ENCODE data around the gene FBXO7. TPM values are rescaled to one million over a fixed set of nuclear protein-coding genes. Genes with fewer than 3 reads are reported as not detected.

FBXO7 gene
- total RNA-seq, 1 experiment from 2014 or later = 47.8 TPM

DNA sequence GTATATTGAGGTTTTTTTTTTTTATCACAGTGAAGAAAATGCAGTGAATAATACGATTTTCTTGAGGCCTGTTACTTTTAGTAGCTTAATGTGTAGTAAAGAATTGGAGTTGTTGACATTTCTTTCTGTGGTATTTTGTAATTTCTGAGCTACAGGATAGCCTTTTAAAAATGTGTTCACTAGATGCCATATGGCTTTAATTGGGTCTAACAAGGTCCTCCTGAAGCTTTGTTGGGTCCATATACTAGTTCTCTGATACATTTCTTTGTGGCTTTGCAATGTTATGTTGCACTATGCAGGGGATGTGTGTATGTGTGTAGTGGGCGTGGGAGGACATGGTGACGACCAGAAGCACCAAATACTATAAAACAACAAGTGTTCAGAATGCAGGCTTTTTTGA lies 25.1 kb downstream of the FBXO7 start:
- Histone ChIP-seq H3K79me2 (ENCODE audit: insufficient read depth, low read length) (no peaks in the 10 kb centered on the region), H3K4me1 (ENCODE audit: insufficient read depth, low read length) (no peaks in the 10 kb centered on the region), H3K27me3 (ENCODE audit: insufficient read depth, low read length) (no peaks in the 10 kb centered on the region), H4K91ac (ENCODE audit: insufficient read length, low read depth, low read length) (no peak overlapping the region), H3K56ac (ENCODE audit: insufficient read length, low read depth, low read length) (no peak overlapping the region), H2BK120ac (ENCODE audit: low read depth, low read length, poor library complexity, severe bottlenecking) (no peak overlapping the region), H3K9me3 (ENCODE audit: control insufficient read depth, low read depth, low read length) (no peaks in the 10 kb centered on the region), H2BK20ac (ENCODE audit: low read depth, low read length, poor library complexity, severe bottlenecking) (no peak overlapping the region), H4K5ac (ENCODE audit: insufficient read length, low read depth, low read length) (no peak overlapping the region), H4K20me1 (ENCODE audit: control insufficient read depth, insufficient read depth, insufficient read length) (no peaks in the 10 kb centered on the region), H2BK15ac (ENCODE audit: low read depth, low read length) (no peak overlapping the region), H3K23me2 (ENCODE audit: insufficient read length, low read depth, low read length, poor library complexity, severe bottlenecking) (no peaks in the 10 kb centered on the region), H2AK5ac (ENCODE audit: insufficient read length, low read length) (no peak overlapping the region), H3K27ac (ENCODE audit: insufficient read length, low read depth, low read length) (no peak overlapping the region), H3K23ac (ENCODE audit: insufficient read length, low read depth, low read length) (no peak overlapping the region), H3K4ac (ENCODE audit: low read depth, low read length) (no peak overlapping the region), H2AFZ (ENCODE audit: low read length) (no peak overlapping the region), H2BK12ac (ENCODE audit: insufficient read length, low read depth, low read length) (no peak overlapping the region), H3K18ac (ENCODE audit: insufficient read length, low read depth, low read length) (no peak overlapping the region), H3T11ph (ENCODE audit: low read length) (no peak overlapping the region), H3K79me1 (ENCODE audit: insufficient read depth, low read depth, low read length, poor library complexity, severe bottlenecking) (no peaks in the 10 kb centered on the region), H3K14ac (ENCODE audit: insufficient read depth, low read length) (no peak overlapping the region), H2BK5ac (ENCODE audit: insufficient read length, low read length) (no peak overlapping the region), H3K4me2 (ENCODE audit: insufficient read depth, insufficient read length, low read length) (no peak overlapping the region), H4K8ac (replicated peaks; ENCODE audit: insufficient read length, low read depth, low read length) (no peak overlapping the region), H3K9ac (ENCODE audit: extremely low read depth, insufficient read length, low read length) (no peak overlapping the region)
- no CpG with 5 or more reads among the region's 3 CpGs for WGBS (ENCODE audit: extremely low coverage, insufficient read length, low lambda C conversion rate)
- no peak overlapping the region for H3K4me3 Mint-ChIP-seq
- H3K36me3 Mint-ChIP-seq (ENCODE audit: insufficient read depth in 1 of 3, low read depth in 3 of 3) = peaks cover 17 to 37% (median 28%) of the 10 kb centered on the region in 3 experiments; a peak in 6 of 7 replicates
- TF ChIP-seq, protein P1, sequence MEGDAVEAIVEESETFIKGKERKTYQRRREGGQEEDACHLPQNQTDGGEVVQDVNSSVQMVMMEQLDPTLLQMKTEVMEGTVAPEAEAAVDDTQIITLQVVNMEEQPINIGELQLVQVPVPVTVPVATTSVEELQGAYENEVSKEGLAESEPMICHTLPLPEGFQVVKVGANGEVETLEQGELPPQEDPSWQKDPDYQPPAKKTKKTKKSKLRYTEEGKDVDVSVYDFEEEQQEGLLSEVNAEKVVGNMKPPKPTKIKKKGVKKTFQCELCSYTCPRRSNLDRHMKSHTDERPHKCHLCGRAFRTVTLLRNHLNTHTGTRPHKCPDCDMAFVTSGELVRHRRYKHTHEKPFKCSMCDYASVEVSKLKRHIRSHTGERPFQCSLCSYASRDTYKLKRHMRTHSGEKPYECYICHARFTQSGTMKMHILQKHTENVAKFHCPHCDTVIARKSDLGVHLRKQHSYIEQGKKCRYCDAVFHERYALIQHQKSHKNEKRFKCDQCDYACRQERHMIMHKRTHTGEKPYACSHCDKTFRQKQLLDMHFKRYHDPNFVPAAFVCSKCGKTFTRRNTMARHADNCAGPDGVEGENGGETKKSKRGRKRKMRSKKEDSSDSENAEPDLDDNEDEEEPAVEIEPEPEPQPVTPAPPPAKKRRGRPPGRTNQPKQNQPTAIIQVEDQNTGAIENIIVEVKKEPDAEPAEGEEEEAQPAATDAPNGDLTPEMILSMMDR (conservative IDR thresholded peaks at IDR 0.05) = no peak
- H3K4me1 Mint-ChIP-seq = peaks cover 14 to 20% of the 10 kb centered on the region in 2 experiments
- H3K27me3 Mint-ChIP-seq (ENCODE audit: low read depth) = peaks cover 11% of the 10 kb centered on the region
- DNase-seq = no peak
- no peak overlapping the region; a peak in 1 of 7 replicates for H3K27ac Mint-ChIP-seq
- no peaks in the 10 kb centered on the region for H3K9me3 Mint-ChIP-seq

Data from H9 (cell line).